ENCODE results near the gene BMX.

Gene BMX

GRCh38 chrX:15500497-15500966 lies at the start of gene BMX:
Gene BMX, plus strand, starts transcription at chrX:15500807. Its CDS starts 7,547 bp downstream, at chrX:15508354.
- DNase-seq (ENCODE audit: low read depth, low spot score) = no peak

- no peak for DNase-seq (ENCODE audit: low read depth, low spot score)
Observed at GRCh38 chrX:15451913-15452312, 48.7 kb upstream of the BMX start.

GRCh38 chrX:15464704-15465103 lies 35.9 kb upstream of the BMX start:
- DNase-seq (ENCODE audit: low read depth, low spot score) = no peak

GRCh38 chrX:15465347-15465746 lies 35.3 kb upstream of the BMX start:
- no peak for DNase-seq (ENCODE audit: low read depth, low spot score)

GRCh38 chrX:15465896-15466651 lies 34.5 kb upstream of the BMX start:
- no peak for DNase-seq (ENCODE audit: low read depth, low spot score)

- no peak for DNase-seq (ENCODE audit: low read depth, low spot score)
Observed at GRCh38 chrX:15468036-15468435, 32.6 kb upstream of the BMX start.

- no peak for DNase-seq (ENCODE audit: low read depth, low spot score)
Observed at GRCh38 chrX:15469613-15470012, 31.0 kb upstream of the BMX start.

GRCh38 chrX:15471028-15471427 lies 29.6 kb upstream of the BMX start:
- no peak for DNase-seq (ENCODE audit: low read depth, low spot score)

- no peak for DNase-seq (ENCODE audit: low read depth, low spot score)
Observed at GRCh38 chrX:15472531-15472930, 28.1 kb upstream of the BMX start.

- no peak for DNase-seq (ENCODE audit: low read depth, low spot score)
Observed at GRCh38 chrX:15474028-15474427, 26.6 kb upstream of the BMX start.

GRCh38 chrX:15475021-15475420 lies 25.6 kb upstream of the BMX start:
- DNase-seq (ENCODE audit: low read depth, low spot score) = no peak

- no peak for DNase-seq (ENCODE audit: low read depth, low spot score)
Observed at GRCh38 chrX:15475486-15475885, 25.1 kb upstream of the BMX start.

- DNase-seq (ENCODE audit: low read depth, low spot score) = no peak
Observed at GRCh38 chrX:15483891-15484290, 16.7 kb upstream of the BMX start.

- DNase-seq (ENCODE audit: low read depth, low spot score) = no peak
Observed at GRCh38 chrX:15492469-15492868, 8.1 kb upstream of the BMX start.

- DNase-seq (ENCODE audit: low read depth, low spot score) = no peak
Observed at GRCh38 chrX:15493118-15493962, 7.3 kb upstream of the BMX start, which contains the start of gene PIR. Gene PIR, minus strand, starts transcription at chrX:15493333. Its CDS starts 2,076 bp downstream, at chrX:15491257.

GRCh38 chrX:15495801-15496200 lies 4.8 kb upstream of the BMX start:
- no peak for DNase-seq (ENCODE audit: low read depth, low spot score)

- no peak for DNase-seq (ENCODE audit: low read depth, low spot score)
Observed at GRCh38 chrX:15496824-15497223, 3.8 kb upstream of the BMX start.

- no peak for DNase-seq (ENCODE audit: low read depth, low spot score)
Observed at GRCh38 chrX:15497865-15498264, 2.7 kb upstream of the BMX start.

- no peak for DNase-seq (ENCODE audit: low read depth, low spot score)
Observed at GRCh38 chrX:15498741-15499140, 1.9 kb upstream of the BMX start.

GRCh38 chrX:15499976-15500375 lies 631 bp upstream of the BMX start:
- no peak for DNase-seq (ENCODE audit: low read depth, low spot score)

- DNase-seq (ENCODE audit: low read depth, low spot score) = no peak
Observed at GRCh38 chrX:15501506-15501905, 899 bp downstream of the BMX start.

GRCh38 chrX:15504661-15505060 lies 4.1 kb downstream of the BMX start:
- no peak for DNase-seq (ENCODE audit: low read depth, low spot score)

- no peak for DNase-seq (ENCODE audit: low read depth, low spot score)
Observed at GRCh38 chrX:15505101-15505500, 4.5 kb downstream of the BMX start.
